Activated CD4-positive, alpha-beta T cell treated with anti-CD3 and anti-CD28 coated beads for 24 hours (primary cell): ENCODE data around the gene ZNF609.

ENCODE experiments used
- DNase-seq, 2 donors: peaks; one replicate each; pipeline ENCODE4 v3.0.0-alpha.2; 2020; ENCODE audit warnings: low read depth in 2 of 2

ZNF609 gene

GRCh38 chr15:64542091-64542490, 81.7 kb downstream of the ZNF609 start:
- no peak for DNase-seq

- DNase-seq, result no peak
These were observed 84.1 kb downstream of the ZNF609 start for GRCh38 chr15:64544450-64544849.

GRCh38 chr15:64547275-64547674, 86.9 kb downstream of the ZNF609 start:
- no peak for DNase-seq

- DNase-seq, result no peak
These were observed 87.9 kb downstream of the ZNF609 start for GRCh38 chr15:64548235-64548634.

GRCh38 chr15:64549860-64550259, 89.5 kb downstream of the ZNF609 start:
- DNase-seq, result no peak

- no peak for DNase-seq
These were observed 92.0 kb downstream of the ZNF609 start for GRCh38 chr15:64552281-64552948.

GRCh38 chr15:64558460-64559179, 98.2 kb downstream of the ZNF609 start:
- DNase-seq, result no peak

DNA sequence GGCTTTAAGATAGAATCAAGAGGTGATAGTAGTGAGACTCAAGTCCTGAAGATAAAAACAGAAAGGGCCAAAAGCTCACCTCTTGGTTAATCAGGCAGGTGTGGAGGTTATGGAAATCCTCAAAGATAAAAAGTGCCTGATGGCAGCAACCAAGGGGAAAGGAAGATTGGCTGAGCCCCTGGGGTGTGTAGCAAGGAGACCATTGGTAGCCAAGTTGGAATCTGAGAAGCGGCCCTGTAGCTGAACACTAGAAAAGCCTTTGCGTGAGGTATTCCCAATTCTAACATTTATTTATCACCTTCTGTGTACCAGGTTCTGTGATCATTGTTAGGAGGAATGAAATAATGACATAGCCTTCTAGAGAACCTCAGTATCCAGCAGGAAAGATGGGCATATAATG, 98.9 kb downstream of the ZNF609 start:
- DNase-seq, result no peak

GRCh38 chr15:64560501-64560900, 100.1 kb downstream of the ZNF609 start:
- DNase-seq, result no peak

DNA sequence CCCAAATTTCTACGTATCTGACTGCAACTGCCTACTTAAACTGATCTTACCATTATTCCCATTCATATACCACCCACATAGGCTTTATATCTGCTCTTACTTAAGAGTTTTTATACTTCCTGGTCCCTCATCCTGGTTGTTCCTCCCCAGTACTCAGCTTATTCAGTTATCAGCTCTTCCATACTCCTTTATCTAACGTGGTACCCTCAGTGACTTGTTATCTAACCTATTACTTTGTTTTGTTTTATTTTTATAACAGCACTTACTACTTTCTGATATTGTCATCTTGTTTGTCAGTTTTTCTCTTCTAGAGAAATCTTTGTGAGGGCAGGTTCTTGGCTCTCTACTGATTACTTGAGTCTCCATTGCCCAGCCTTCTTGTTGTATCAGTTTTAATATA, 100.6 kb downstream of the ZNF609 start:
- DNase-seq, result no peak

DNA sequence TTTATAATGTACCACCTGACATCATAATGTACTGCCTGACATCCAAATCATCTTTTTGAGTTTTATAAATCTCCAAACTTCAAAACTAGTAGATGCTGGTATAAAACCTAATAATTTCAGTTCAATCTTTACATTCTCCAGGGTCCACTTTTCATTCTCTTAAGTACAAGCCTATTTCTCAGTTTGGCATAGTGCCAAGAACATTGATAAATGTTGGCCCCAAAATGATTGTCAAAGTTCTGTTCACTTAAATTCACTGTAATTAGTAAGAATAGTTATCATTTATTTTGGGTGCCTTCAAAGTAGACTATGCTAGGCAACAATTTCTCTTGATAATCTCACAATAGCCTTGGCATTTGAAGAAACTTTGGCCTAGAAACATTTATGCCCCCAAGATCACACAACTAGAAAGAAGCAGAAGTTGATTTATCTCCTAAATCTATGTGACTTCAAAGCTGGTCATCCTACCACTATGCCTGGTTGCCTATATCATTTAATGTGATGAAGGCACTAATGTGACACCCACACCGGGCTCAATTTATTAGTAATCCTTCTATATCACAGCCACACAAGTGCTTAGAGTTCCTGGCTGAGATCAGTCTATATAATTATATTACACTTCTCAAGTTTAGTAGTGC, 101.7 kb downstream of the ZNF609 start:
- no peak for DNase-seq

GRCh38 chr15:64566102-64566501, 105.7 kb downstream of the ZNF609 start:
- DNase-seq, result no peak

DNA sequence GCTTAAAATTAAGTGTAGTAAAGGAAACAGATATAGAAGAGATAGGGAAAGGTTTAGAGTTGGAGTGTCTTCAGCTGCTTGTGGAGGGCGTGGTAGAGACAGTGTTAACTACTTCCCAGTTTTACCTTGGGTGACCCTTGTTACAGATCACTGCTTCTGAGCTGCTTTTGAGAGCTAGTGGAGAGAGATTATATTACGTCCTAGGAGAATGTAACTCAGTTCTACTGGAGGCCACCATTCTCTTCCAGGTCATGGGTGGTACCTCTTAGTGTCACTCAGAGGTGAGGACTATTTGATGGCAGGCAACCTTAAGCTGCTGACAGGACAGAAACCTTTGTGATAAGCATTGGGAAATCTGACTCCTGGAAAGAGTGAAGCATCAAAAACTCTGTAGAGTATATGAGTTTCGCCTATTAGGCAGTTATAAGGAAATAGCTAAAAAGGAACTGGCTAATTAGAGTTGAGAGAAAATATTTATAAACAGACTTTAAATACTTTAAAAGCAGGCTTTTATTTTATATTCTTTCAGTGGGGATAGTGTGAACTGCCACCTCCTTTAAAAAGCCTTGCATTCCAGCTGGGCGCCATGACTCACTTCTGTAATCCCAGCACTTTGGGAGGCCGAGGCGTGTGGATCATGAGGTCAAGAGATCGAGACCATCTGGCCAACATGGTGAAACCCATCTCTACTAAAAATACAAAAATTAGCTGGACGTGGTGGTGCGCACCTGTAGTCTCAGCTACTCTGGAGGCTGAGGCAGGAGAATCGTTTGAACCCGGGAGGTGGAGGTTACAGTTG, 106.5 kb downstream of the ZNF609 start:
- DNase-seq, result no peak

GRCh38 chr15:64568765-64569164, 108.4 kb downstream of the ZNF609 start:
- DNase-seq, result no peak

DNA sequence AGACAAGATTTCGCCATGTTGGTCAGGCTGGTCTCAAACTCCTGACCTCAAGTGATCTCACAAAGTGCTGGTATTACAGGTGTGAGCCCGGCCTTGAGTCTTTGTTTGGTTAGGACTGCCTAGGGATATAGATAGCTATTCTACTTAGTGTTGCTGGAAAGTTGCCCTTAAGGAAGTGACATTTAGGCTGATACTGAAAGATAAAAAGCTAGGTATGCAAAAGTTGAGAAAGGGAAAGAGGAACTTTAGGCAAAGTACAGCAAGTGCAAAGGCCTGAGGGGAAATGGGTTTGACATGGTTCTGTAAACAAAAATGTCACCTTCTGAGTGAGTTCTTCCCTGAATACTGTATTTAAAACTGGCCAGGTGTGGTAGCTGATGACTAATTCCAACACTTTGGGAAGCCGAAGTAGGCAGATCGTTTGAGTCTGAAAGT, 111.5 kb downstream of the ZNF609 start:
- DNase-seq, result no peak

DNA sequence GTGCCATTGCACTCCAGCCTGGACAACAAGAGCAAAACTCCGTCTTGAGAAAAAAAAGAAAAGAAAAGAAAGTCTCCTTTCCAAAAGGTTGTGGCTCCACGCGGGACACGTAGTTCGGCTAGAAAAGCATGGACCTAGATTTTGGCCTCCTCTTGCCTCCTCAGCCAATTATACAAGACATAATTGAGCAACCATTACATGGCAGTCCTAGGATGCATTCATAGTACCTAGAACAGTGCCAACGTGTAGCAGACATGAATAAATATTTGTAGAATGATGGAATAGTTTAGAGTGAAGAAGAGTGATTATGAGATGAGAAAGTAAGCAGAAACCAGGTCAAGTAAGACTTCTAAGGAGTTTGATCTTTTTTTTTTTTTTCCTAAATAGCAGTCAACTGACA, 112.5 kb downstream of the ZNF609 start:
- no peak for DNase-seq

GRCh38 chr15:64574301-64575017, 114.1 kb downstream of the ZNF609 start:
- DNase-seq, result no peak

DNA sequence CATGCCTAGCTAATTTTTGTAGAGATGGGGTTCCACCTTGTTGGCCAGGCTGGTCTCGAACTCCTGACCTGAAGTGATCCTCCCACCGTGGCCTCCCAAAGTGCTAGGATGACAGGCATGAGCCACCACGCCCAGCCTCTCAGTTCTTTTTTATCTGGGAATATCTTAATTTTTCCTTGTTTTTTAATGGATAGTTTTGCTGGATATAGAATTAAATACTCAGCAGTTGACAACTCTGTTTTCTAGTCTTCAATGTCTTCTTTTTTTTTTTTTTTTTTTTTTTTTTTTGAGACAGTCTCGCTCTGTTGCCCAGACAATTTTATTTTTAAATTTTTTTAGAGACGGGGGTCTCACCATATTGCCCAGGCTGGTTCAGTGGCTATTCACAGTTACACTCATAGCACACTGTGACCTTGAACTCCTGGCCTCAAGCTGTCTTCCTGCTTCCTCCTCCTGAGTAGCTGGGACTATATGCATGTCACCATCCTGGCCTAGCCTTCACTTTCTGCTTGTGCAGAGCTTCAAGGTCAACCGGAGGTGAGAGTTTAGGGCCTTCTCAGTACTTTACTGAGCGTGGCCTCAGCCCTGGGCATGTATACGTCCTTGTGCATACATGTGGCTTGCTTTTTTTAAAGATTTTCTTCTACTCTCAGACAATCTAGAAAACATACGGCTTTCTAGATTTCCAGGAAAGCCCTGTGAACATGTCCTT, 120.5 kb downstream of the ZNF609 start:
- no peak for DNase-seq

GRCh38 chr15:64581408-64581761, 121.0 kb downstream of the ZNF609 start:
- DNase-seq, result no peak

GRCh38 chr15:64582202-64582601, 121.8 kb downstream of the ZNF609 start:
- DNase-seq, result no peak

- DNase-seq, result no peak
These were observed 123.1 kb downstream of the ZNF609 start for GRCh38 chr15:64583519-64583918.
